Skeletal muscle tissue (tissue), 4 donors: Measurements from ENCODE around the gene FTCD. TPM values are rescaled to one million over a fixed set of nuclear protein-coding genes. Genes with fewer than 3 reads are reported as not detected.
"Not testable (repeated sequence)": the region's sequence is repeated elsewhere in the genome, so short reads cannot be mapped to it uniquely, and the experiment has no call there.

Source experiments
- H3K27ac ChIP-seq: one replicate; pipeline ENCODE4 v1.7.0; 2013; ENCODE audit warnings: mild to moderate bottlenecking, low read depth, low read length, inconsistent platforms
- H3K27me3 ChIP-seq, 3 donors: one replicate each; pipeline ENCODE4 v1.7.0; 2013; ENCODE audit warnings: low read length in 3 of 3; ENCODE audit not compliant: control insufficient read depth in 3 of 3, insufficient read depth in 3 of 3
- H3K36me3 ChIP-seq, 3 donors: one replicate each; pipeline ENCODE4 v1.7.0; 2013; ENCODE audit warnings: low read length in 3 of 3; ENCODE audit not compliant: control insufficient read depth in 3 of 3, insufficient read depth in 3 of 3
- H3K4me1 ChIP-seq, 3 donors: one replicate each; pipeline ENCODE4 v1.7.0; 2013; ENCODE audit warnings: low read length in 3 of 3, mild to moderate bottlenecking in 3 of 3; ENCODE audit not compliant: control insufficient read depth in 3 of 3, insufficient read depth in 3 of 3
- H3K4me3 ChIP-seq, 3 donors: one replicate each; pipeline ENCODE4 v1.7.0; 2013; ENCODE audit warnings: low read length in 3 of 3
- H3K9ac ChIP-seq, 3 donors: one replicate each; pipeline ENCODE4 v1.7.0; 2013; ENCODE audit warnings: low read length in 3 of 3, mild to moderate bottlenecking in 3 of 3, moderate library complexity in 2 of 3, low read depth in 1 of 3
- H3K9me3 ChIP-seq, 3 donors: one replicate each; pipeline ENCODE4 v1.7.0; 2013; ENCODE audit warnings: low read length in 3 of 3; ENCODE audit not compliant: control insufficient read depth in 3 of 3
- total RNA-seq: library from RNA; depleted of rRNA; stranded (reverse); fragments of >200 nt; gene quantifications from one replicate; pipeline ENCODE4 v1.2.3, GENCODE V29; 2014
- donor health status: Osteomylitis.

Gene FTCD
- total RNA-seq, 1 donor from 2014 or later = 0.52 TPM

GRCh38 chr21:46145840-46146691 lies 9.3 kb downstream of the FTCD start:
- no peak overlapping the region for H3K9ac ChIP-seq
- H3K4me3 ChIP-seq = no peak overlapping the region
- no peak overlapping the region for H3K27ac ChIP-seq
- no peaks in the 10 kb centered on the region for H3K9me3 ChIP-seq
- peaks cover 0 to 5% (median 3%) of the 10 kb centered on the region in 3 donors for H3K4me1 ChIP-seq
- no peaks in the 10 kb centered on the region for H3K36me3 ChIP-seq
- peaks cover 3 to 10% (median 5%) of the 10 kb centered on the region in 3 donors for H3K27me3 ChIP-seq

GRCh38 chr21:46145159-46145839 lies 10.1 kb downstream of the FTCD start:
- peaks cover 0 to 5% (median 3%) of the 10 kb centered on the region in 3 donors for H3K4me1 ChIP-seq
- no peaks in the 10 kb centered on the region for H3K9me3 ChIP-seq

GRCh38 chr21:46144464-46145070 lies 10.8 kb downstream of the FTCD start:
- Histone ChIP-seq H3K4me3 (no peak overlapping the region), H3K27me3 (peaks cover 3 to 6% (median 4%) of the 10 kb centered on the region in 3 donors), H3K36me3 (no peaks in the 10 kb centered on the region), H3K4me1 (peaks cover 0 to 5% (median 3%) of the 10 kb centered on the region in 3 donors), H3K27ac (no peak overlapping the region), H3K9ac (no peak overlapping the region), H3K9me3 (no peaks in the 10 kb centered on the region)

More at GRCh38 chr21:46145159-46145839, 10.1 kb downstream of the FTCD start:
- Histone ChIP-seq H3K4me3 (no peak overlapping the region), H3K27me3 (peaks cover 1 to 7% (median 1%) of the 10 kb centered on the region in 3 donors), H3K36me3 (no peaks in the 10 kb centered on the region), H3K27ac (no peak overlapping the region), H3K9ac (no peak overlapping the region)

- H3K27ac ChIP-seq = no peak overlapping the region
- H3K27me3 ChIP-seq = peaks cover 4 to 12% (median 6%) of the 10 kb centered on the region in 3 donors
- no peaks in the 10 kb centered on the region for H3K9me3 ChIP-seq
- no peak overlapping the region for H3K4me3 ChIP-seq
- no peak overlapping the region for H3K9ac ChIP-seq
- no peaks in the 10 kb centered on the region for H3K36me3 ChIP-seq
- H3K4me1 ChIP-seq = peaks cover 0 to 5% (median 3%) of the 10 kb centered on the region in 3 donors
These were observed 12.6 kb downstream of the FTCD start for GRCh38 chr21:46142582-46143473.

- Histone ChIP-seq H3K36me3 (no peaks in the 10 kb centered on the region), H3K4me1 (peaks cover 0 to 5% (median 3%) of the 10 kb centered on the region in 3 donors), H3K27me3 (peaks cover 4 to 12% (median 6%) of the 10 kb centered on the region in 3 donors), H3K9ac (no peak overlapping the region), H3K4me3 (no peak overlapping the region), H3K9me3 (no peaks in the 10 kb centered on the region), H3K27ac (no peak overlapping the region)
These were observed 13.4 kb downstream of the FTCD start for GRCh38 chr21:46141767-46142581.

- peaks cover 4 to 12% (median 6%) of the 10 kb centered on the region in 3 donors for H3K27me3 ChIP-seq
- H3K27ac ChIP-seq, H3K4me3 ChIP-seq, H3K4me1 ChIP-seq, H3K9ac ChIP-seq, H3K36me3 ChIP-seq, H3K9me3 ChIP-seq: not testable (repeated sequence)
These were observed 14.9 kb downstream of the FTCD start for GRCh38 chr21:46140352-46141003.

GRCh38 chr21:46139686-46140085 lies 15.7 kb downstream of the FTCD start:
- Histone ChIP-seq H3K4me1 (peaks cover 0 to 5% (median 3%) of the 10 kb centered on the region in 3 donors), H3K9ac (no peak overlapping the region), H3K27me3 (peaks cover 4 to 12% (median 6%) of the 10 kb centered on the region in 3 donors), H3K4me3 (no peak overlapping the region), H3K9me3 (no peaks in the 10 kb centered on the region), H3K36me3 (no peaks in the 10 kb centered on the region), H3K27ac (no peak overlapping the region)

- no peak overlapping the region for H3K27ac ChIP-seq
- no peak overlapping the region for H3K9ac ChIP-seq
- H3K9me3 ChIP-seq = peaks cover 0 to 2% (median 0%) of the 10 kb centered on the region in 3 donors
- no peak overlapping the region for H3K4me3 ChIP-seq
- H3K36me3 ChIP-seq = no peaks in the 10 kb centered on the region
- H3K27me3 ChIP-seq = peaks cover 4 to 12% (median 6%) of the 10 kb centered on the region in 3 donors
- peaks cover 0 to under 1% (median 0%) of the 10 kb centered on the region in 3 donors for H3K4me1 ChIP-seq
These were observed 16.9 kb downstream of the FTCD start for GRCh38 chr21:46138383-46138970.
